LoVo (cell line): ENCODE measurements around the gene CHRNB2.

Experiments used
- DNase-seq: peaks from one replicate; pipeline ENCODE4 v3.0.0-alpha.2; 2016; ENCODE audit warnings: low spot score

The CHRNB2 gene

DNA sequence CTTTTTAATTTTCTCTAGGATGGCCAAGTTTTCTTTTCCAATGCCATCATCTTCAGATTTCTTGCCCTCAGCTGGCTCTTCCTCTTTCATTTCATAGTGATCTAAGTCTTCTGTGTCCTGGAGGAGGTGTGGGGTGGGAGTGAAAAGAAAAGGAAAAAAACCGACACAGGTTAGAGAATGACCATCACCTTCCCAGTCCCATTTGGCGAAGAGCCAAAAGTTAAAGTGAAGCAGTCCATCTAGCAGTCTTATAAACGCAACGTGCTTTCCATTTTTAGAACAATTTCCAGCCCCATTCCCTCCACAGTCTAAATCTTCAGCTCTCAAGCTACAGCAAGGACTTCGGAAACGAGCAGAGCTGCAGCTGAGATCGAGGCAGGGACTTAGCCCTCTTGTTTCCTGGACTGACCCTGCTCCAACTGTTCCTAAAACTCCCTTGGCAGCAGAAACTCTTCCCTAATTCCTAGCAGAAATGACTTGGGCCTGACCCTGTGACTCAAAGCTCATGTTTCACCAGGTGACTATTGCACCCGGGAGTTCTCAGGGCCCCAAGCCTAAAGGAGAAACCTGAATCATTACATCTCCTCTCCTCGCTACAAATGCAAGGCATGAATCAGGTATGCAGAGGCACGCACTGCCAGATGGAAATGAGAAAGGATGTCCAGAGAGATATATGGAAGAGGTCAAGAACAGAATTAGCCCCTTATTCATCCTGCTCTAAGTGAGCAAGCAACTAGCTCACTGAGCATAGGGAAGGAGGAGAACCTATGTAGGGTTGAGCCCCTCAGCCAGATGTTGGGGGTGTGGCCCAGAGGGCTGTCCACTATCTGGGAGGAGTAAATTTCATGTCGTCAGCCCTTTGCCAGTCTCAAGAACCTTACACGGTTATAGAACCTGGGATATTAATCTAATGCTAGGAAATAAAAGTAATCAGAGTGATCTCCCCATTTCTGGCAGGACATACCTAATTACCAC, 14.2 kb upstream of the CHRNB2 start:
- no peak for DNase-seq

DNA sequence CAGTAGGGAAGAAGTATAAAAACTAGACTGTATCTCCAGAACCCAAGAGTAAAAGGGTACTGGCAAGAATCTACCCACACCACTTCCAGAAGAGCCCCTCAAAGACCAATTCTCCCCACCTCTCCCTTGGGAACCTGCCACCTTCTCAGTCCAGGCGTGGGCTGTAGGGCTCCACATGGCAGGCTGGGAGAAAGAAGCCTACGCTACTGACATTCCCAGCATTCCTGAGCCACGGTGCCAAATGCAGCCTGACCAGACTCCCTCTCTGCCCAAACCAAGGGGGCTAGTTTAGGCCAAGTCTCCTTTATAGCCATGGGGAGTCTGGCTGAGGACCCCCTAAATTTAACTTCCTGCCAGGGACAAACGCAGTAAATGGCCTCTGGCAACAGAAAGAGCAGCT, 11.2 kb upstream of the CHRNB2 start:
- DNase-seq = no peak

- no peak for DNase-seq
These were observed 10.2 kb upstream of the CHRNB2 start for GRCh38 chr1:154557248-154557938.

DNA sequence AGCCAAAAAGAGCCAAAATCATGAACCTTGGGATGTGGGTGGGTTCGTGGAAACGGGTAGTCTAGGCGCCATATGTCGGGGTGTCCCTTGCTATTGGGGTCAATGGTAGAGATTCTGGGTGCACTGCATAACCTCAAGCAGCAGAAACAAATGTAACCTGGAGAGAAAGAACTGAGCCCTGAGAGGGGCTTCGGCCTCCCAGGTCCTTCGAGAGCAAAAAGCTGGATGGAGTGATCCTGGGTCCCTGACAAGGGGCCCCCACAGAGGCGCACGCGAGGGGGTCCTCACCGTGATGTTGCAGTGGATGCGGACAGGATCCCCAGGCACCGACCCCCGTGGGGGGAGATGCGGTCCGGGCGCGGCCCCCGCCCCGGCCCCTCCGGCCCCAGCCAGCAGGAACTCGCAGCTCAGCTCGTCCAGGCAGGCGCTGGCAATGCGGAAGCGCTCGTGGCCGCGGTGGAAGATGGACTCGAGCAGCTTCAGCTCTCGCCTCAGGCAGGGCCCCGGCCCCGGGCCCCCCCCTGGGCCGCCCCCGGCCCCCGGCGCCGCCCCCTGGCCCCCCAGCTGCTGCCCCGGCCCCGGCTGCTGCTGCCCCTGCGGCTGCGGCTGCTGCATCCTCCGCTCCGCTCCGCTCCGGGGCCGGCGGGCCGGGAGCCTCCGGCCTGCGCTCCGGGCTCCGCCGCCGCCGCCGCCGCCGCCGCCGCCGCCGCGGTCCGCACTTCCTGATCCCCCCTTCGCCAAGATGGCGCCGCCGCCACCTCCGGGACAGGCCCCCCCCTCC, 9.4 kb upstream of the CHRNB2 start, which contains the start of gene UBE2Q1:
Gene UBE2Q1 (minus strand): TSS at position 724 of the 781 bp plus-strand sequence. CDS start 109 bp downstream, at position 615.
- no peak for DNase-seq

- DNase-seq = peak; percentile 98
These were observed 8.7 kb upstream of the CHRNB2 start for GRCh38 chr1:154558720-154559465.

DNA sequence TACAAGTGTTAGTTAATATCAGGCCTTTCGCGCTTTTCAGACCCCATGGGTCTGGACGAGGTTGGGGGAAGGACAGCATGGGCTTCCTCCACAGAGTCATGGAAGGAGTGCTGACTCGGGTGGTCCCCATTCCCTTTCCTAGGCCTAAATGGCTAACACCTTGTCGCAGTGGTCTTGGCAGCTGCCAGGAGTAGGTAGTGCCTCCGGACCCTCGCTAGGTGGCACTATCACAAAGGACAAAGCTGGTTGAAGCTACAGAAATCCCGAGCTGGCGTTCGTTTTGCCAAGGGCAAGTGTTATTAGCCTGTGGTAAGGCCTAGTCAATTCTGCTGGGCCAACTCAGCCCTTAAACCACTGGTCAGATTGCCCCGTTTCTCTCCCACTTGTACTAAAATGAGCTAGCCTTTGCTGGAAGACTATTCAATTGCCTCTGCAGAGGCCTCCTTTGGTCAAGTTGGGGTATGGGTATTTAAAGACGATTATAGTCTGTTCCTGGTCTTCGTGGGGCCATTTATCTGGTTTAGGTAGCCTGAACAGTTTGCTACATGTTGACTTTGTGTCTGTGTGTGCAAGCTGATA, 8.0 kb upstream of the CHRNB2 start:
- peak; percentile 89 for DNase-seq

DNA sequence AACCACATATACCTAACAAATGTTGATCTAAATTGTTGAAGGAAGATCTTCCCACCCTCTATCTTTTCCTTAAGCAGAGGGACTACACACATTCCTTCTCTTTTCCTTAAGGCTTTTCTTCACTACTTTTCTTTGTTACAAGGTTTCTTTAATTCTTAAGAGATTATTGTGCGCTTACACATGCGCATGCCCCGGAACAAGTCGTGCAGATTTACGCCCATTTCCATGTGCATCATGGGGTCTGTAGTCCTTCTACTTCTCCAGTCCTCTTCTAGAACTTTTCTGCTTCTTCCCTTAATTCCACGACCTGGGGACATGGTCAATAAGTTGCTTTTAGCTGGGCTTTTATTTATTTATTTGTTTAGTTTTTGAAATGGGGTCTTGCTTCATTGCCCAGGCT, 1.7 kb upstream of the CHRNB2 start:
- DNase-seq = no peak

- DNase-seq = no peak
These were observed 708 bp downstream of the CHRNB2 start for GRCh38 chr1:154568157-154568815.

GRCh38 chr1:154571244-154571963, 3.8 kb downstream of the CHRNB2 start:
- no peak for DNase-seq

DNA sequence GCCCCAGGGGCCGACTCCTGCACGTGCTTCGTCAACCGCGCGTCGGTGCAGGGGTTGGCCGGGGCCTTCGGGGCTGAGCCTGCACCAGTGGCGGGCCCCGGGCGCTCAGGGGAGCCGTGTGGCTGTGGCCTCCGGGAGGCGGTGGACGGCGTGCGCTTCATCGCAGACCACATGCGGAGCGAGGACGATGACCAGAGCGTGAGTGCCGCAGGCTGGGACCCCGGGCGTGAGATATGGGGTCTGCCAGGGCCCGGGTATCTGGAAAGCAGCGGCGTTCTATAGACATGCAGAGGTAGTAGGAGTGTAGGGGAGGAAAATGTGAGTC, 4.3 kb downstream of the CHRNB2 start:
- DNase-seq = no peak

DNA sequence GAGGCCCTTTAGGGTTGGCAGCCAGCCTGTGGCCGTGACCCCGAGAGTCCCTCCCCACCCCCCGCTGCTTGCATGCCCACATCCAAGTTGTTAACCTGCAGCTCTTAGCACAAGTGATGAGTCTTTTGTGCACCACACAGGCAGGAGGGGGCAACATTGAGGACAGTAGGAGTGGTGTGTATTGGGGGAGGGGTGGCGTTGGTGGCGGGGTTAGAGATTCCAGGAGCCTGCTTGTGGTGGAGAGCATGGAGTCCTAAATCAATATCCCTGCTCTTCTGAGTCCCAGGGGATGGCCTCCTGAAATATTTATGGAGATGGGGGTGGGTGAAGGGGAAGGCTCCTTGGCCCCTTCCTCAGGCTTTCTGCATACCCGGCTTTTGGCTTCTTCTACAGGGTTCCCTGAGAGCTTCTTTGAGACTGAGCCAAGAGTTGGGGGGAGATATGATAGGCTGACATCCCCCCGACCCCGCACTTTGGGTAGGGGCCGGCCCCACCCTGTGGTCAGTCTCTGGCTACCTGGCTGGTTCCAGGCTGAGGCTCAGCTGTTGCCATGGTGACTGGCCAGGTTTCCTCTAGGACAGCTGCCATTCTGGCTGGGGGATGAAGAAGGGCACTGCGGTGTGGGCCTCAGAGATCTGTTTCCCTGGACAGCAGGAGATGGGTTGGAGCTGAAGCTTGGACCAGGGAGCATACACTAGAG, 5.0 kb downstream of the CHRNB2 start:
- no peak for DNase-seq

- no peak for DNase-seq
These were observed 5.6 kb downstream of the CHRNB2 start for GRCh38 chr1:154573168-154573510.

DNA sequence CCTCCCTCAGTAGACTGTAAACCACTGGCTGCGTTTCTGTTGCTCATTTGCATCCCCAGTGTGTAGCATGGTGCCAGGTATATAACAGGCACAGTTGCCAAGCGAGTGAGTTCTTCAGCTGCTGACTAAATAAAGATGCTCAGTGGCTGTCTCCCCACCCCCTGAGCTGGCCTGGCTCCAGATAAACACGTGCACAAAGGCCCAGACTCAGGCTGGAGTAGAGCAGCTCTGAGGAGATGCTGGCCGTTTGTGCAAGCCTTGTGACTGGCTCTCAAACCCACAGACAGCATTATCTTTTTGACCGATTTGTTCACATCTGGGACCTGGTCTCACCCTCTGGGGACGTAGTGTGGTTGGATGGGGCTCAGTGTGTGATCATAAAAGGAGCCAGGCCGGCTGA, 7.1 kb downstream of the CHRNB2 start:
- no peak for DNase-seq

DNA sequence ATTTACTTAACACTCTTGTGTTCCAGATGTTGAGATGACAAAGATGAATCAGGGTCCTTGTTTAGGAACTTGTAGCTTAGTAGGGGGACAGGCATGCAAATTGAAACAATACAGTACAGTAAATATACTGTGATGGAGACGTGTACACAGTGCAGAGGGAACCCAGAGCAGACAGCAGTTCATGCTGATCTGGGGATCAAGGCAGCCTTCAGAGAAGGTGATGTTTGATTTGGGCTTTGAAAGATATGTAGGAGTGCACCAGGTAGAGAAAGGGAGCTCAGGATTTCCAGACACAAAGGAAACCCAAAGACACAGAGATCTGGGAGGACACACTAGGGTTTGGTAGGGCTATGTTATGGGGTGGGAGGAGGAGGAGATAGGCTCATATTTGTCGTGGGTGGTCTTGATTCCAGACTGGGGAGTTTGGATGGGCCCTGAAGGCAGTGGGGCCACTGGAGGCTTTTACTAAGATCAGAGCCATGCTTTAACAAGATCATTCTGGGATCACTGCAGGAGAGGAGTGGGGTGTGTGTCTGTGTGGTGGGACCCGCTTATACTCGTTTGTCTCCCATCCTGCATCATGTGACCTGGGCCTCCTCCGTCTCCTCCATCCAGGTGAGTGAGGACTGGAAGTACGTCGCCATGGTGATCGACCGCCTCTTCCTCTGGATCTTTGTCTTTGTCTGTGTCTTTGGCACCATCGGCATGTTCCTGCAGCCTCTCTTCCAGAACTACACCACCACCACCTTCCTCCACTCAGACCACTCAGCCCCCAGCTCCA, 7.8 kb downstream of the CHRNB2 start:
- DNase-seq = no peak

DNA sequence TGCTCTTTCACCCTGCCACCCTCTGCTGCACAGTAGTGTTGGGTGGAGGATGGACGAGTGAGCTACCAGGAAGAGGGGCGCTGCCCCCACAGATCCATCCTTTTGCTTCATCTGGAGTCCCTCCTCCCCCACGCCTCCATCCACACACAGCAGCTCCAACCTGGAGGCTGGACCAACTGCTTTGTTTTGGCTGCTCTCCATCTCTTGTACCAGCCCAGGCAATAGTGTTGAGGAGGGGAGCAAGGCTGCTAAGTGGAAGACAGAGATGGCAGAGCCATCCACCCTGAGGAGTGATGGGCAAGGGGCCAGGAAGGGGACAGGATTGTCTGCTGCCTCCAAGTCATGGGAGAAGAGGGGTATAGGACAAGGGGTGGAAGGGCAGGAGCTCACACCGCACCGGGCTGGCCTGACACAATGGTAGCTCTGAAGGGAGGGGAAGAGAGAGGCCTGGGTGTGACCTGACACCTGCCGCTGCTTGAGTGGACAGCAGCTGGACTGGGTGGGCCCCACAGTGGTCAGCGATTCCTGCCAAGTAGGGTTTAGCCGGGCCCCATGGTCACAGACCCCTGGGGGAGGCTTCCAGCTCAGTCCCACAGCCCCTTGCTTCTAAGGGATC, 8.5 kb downstream of the CHRNB2 start:
- no peak for DNase-seq

DNA sequence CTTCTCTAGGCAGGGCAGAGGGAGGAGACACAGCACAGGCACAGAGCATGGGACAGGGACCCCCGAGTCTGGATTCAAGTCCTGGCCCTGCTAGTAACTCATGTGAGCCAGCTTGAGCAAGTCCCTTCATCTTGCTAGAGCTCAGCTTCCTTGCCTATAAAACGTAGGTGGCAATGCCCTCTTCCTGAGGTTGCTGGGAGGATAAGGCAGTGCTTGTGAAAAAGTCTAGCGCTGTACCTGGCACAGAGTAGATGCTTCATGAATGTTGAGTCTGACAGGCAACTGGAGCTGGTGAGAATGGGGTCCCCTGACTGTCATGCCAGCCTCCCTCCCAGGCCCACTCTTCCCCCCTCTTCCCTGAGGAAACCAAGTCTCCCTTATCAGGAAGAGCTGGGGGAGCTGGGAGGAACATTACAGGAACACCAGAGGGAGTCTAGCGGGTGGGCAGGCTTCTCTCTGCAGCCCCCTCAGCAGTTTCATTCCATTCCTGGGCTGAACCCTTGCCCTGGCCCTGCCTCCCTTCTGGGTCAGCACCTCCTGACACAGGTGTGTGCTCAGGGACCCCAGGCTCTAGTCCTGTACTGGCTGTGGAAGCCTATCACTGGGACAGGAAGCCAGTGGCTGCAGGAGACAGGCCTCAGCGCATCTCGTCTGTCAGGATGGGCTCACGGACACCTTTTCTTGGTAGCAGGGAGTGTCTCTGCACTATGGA, 9.9 kb downstream of the CHRNB2 start:
- DNase-seq = no peak

DNA sequence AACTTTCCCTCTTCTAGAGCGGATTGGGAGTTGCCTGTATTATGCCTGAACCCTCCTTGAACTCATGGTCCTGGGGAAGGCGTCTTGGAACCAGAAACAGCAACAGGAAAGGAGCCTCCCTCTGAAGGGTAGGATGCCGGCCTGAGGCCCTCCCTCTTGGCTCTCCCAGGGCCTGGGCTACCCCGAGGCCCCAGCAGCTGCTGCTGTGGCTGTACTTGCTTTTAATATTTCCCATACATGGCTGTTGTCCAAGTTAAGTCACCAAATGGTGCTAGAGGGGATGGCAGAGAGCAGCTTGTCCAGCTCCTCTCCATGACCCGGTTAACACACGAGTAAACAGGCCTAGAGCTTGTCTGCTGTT, 10.5 kb downstream of the CHRNB2 start:
- no peak for DNase-seq

- DNase-seq = no peak
These were observed 11.8 kb downstream of the CHRNB2 start for GRCh38 chr1:154579374-154579773.
